A673 (cell line): Measurements from ENCODE around the gene TMEM81. TPM values are rescaled to one million over a fixed set of nuclear protein-coding genes. Genes with fewer than 3 reads are reported as not detected.

Source experiments
- BruUV-seq: library from RNA; stranded (reverse); fragments of 400-500 nt; replicated peaks from 2 replicates; lab custom pipeline; 2021; lab: Mats Ljungman, UMichigan
- CTCF ChIA-PET: fragments of 300-600 bp; sonication (Branson Sonifier 250); formaldehyde crosslinking; loops from one replicate; lab custom pipeline; 2022; ENCODE audit warnings: antibody characterized with exemption; lab: Charles Lee
- POLR2A ChIA-PET: fragments of 300-600 bp; sonication (Branson Sonifier 250); formaldehyde crosslinking; loops from one replicate; lab custom pipeline; 2022; ENCODE audit warnings: antibody characterized with exemption; ENCODE audit not compliant: low non-redundant PET; lab: Charles Lee
- DNase-seq: peaks from one replicate; pipeline ENCODE4 v3.0.0-alpha.2; 2015; ENCODE audit warnings: low spot score
- H3K27ac ChIP-seq: fragments of 200-600 bp; sonication (generic); 2 replicates; pipeline ENCODE4 v1.5.1; 2016; ENCODE audit warnings: mixed run types, low read depth, mild to moderate bottlenecking, mixed read lengths, antibody characterized with exemption, low read length; ENCODE audit not compliant: poor library complexity, severe bottlenecking
- H3K27me3 ChIP-seq: fragments of 200-600 bp; sonication (generic); replicated peaks from 2 replicates; pipeline ENCODE4 v1.6.1; 2017; ENCODE audit warnings: mixed run types, low read depth, mild to moderate bottlenecking, mixed read lengths, antibody characterized with exemption, low read length; ENCODE audit not compliant: insufficient read depth, poor library complexity
- H3K36me3 ChIP-seq: fragments of 200-600 bp; sonication (generic); 2 replicates; pipeline ENCODE4 v1.6.1; 2016; ENCODE audit warnings: mixed run types, mild to moderate bottlenecking, mixed read lengths, antibody characterized with exemption, low read length; ENCODE audit not compliant: insufficient read depth, poor library complexity, severe bottlenecking
- H3K4me1 ChIP-seq: fragments of 200-600 bp; sonication (generic); 2 replicates; pipeline ENCODE4 v1.6.1; 2017; ENCODE audit warnings: mixed run types, mild to moderate bottlenecking, mixed read lengths, antibody characterized with exemption, low read length; ENCODE audit not compliant: insufficient read depth, poor library complexity, severe bottlenecking
- H3K4me3 ChIP-seq: fragments of 200-600 bp; sonication (generic); 2 replicates; pipeline ENCODE4 v1.5.1; 2016; ENCODE audit warnings: low read depth, mixed run types, mild to moderate bottlenecking, mixed read lengths, low read length; ENCODE audit not compliant: poor library complexity, severe bottlenecking
- H3K9me3 ChIP-seq: fragments of 200-600 bp; sonication (generic); 2 replicates; pipeline ENCODE4 v1.6.1; 2016; ENCODE audit warnings: mixed run types, low read depth, mild to moderate bottlenecking, mixed read lengths, antibody characterized with exemption, low read length; ENCODE audit not compliant: poor library complexity, severe bottlenecking
- CTCF ChIP-seq: fragments of 300-800, 200-600 bp; sonication (generic); conservative IDR thresholded peaks from 2 replicates; pipeline ENCODE4 v1.5.1; 2017; ENCODE audit warnings: low read depth, mild to moderate bottlenecking, antibody characterized with exemption, low read length, moderate library complexity, mixed read lengths
- EZH2 ChIP-seq: fragments of 200-600 bp; sonication (generic); IDR thresholded peaks from 2 replicates; pipeline ENCODE4 v1.6.1; 2017; ENCODE audit warnings: borderline replicate concordance, low read depth, mild to moderate bottlenecking, mixed read lengths, antibody characterized with exemption, low read length; ENCODE audit not compliant: poor library complexity, severe bottlenecking
- intact Hi-C: fragments of 100-400 bp; cut with micrococcal nuclease; formaldehyde crosslinking; loops from one replicate; pipeline ENCODE4 v1.10.0; 2022; ENCODE audit not compliant: unreplicated experiment
- total RNA-seq: library from RNA; stranded (reverse); gene quantifications from 2 replicates; pipeline ENCODE4 v1.2.3, GENCODE V29; 2021

Gene TMEM81
- total RNA-seq, 1 experiment from 2014 or later: 5.4 TPM

GRCh38 chr1:205068457-205069040 is 15.7 kb downstream of the TMEM81 start:
- H3K4me1 ChIP-seq: peaks cover 5% of the 10 kb centered on the region
- CTCF ChIA-PET: no interaction called here
- no peak overlapping the region for H3K4me3 ChIP-seq
- H3K9me3 ChIP-seq: no peaks in the 10 kb centered on the region
- H3K36me3 ChIP-seq: no peaks in the 10 kb centered on the region
- intact Hi-C loops: no loop called here
- POLR2A ChIA-PET: no interaction called here
- H3K27ac ChIP-seq: no peak overlapping the region
- TF ChIP-seq CTCF (no peak), EZH2 (no peak)
- DNase-seq: peak; percentile 11
- no peaks in the 10 kb centered on the region for H3K27me3 ChIP-seq
- BruUV-seq: no TSS peak

- CTCF ChIA-PET: no interaction called here
- no peaks in the 10 kb centered on the region for H3K9me3 ChIP-seq
- no peaks in the 10 kb centered on the region for H3K36me3 ChIP-seq
- H3K4me1 ChIP-seq: peaks cover 5% of the 10 kb centered on the region
- no peak overlapping the region for H3K27ac ChIP-seq
- intact Hi-C loops: no loop called here
- no peak for TF ChIP-seq EZH2
- no peak for TF ChIP-seq CTCF
- POLR2A ChIA-PET: no interaction called here
- no peaks in the 10 kb centered on the region for H3K27me3 ChIP-seq
- no peak for DNase-seq
- BruUV-seq: no TSS peak
- no peak overlapping the region for H3K4me3 ChIP-seq
Measured at GRCh38 chr1:205068001-205068400, 16.3 kb downstream of the TMEM81 start.

- Histone ChIP-seq H3K27me3 (no peaks in the 10 kb centered on the region), H3K36me3 (no peaks in the 10 kb centered on the region), H3K4me1 (peaks cover 5% of the 10 kb centered on the region), H3K4me3 (no peak overlapping the region), H3K9me3 (no peaks in the 10 kb centered on the region), H3K27ac (no peak overlapping the region)
- intact Hi-C loops: no loop called here
- BruUV-seq: no TSS peak
- no peak for DNase-seq
- ChIA-PET POLR2A (no interaction called here), CTCF (no interaction called here)
- no peak for TF ChIP-seq CTCF
- no peak for TF ChIP-seq EZH2
Measured at GRCh38 chr1:205067031-205067430, 17.2 kb downstream of the TMEM81 start.
